SK-N-SH (cell line): Measurements from ENCODE around the gene RAPGEF2. TPM values are rescaled to one million over a fixed set of nuclear protein-coding genes. Genes with fewer than 3 reads are reported as not detected.
A peak's percentile ranks its signal among the peaks of the same experiment; 100 is the strongest.
"Not testable (repeated sequence)": the region's sequence is repeated elsewhere in the genome, so short reads cannot be mapped to it uniquely, and the experiment has no call there.

Experiments used
- CTCF ChIA-PET: fragments of 300-600, 350-600 bp; formaldehyde crosslinking; extraction: SDS; loops from one replicate; lab custom pipeline; 2021; lab: Yijun Ruan, JAX
- POLR2A ChIA-PET: fragments of 350-600 bp; sonication (Branson Sonifier 250); formaldehyde crosslinking; extraction: SDS; loops from one replicate; lab custom pipeline; 2020; ENCODE audit warnings: antibody characterized with exemption, inconsistent platforms; lab: Yijun Ruan, JAX
- DNase-seq: peaks from one replicate; pipeline ENCODE4 v3.0.0; 2012
- H2AFZ ChIP-seq: fragments of 200-600 bp; sonication (generic); 2 replicates; pipeline ENCODE4 v1.8.1; 2016; ENCODE audit warnings: antibody characterized with exemption, mild to moderate bottlenecking, low read depth
- H3F3A ChIP-seq: fragments of 200-600 bp; sonication (generic); replicated peaks from 2 replicates; pipeline ENCODE3; 2016; ENCODE audit warnings: antibody characterized with exemption, mild to moderate bottlenecking; ENCODE audit not compliant: insufficient read depth
- H3K27ac ChIP-seq, 2 experiments: fragments of 200-500 bp in 1 of 2; fragments of 200-600 bp in 1 of 2; sonication (Bioruptor generic) in 1 of 2; sonication (generic), shearing (Covaris generic) in 1 of 2; 2 replicates each; pipeline versions ENCODE4 v1.5.1 to v1.6.1; 2014 to 2016; ENCODE audit warnings: low read depth in 2 of 2, inconsistent platforms in 1 of 2, low read length in 1 of 2, mild to moderate bottlenecking in 1 of 2, mixed read lengths in 1 of 2
- H3K27me3 ChIP-seq: fragments of 200-600 bp; sonication (generic), shearing (Covaris generic); 2 replicates; pipeline ENCODE4 v1.6.1; 2016; ENCODE audit warnings: mixed run types; ENCODE audit not compliant: insufficient read depth
- H3K36me3 ChIP-seq, 2 experiments: fragments of 200-500 bp in 1 of 2; fragments of 200-600 bp in 1 of 2; sonication (Bioruptor generic) in 1 of 2; sonication (generic) in 1 of 2; replicated peaks in 1 of 2; 2 replicates each; pipeline versions ENCODE3 to v1.5.1; 2014 to 2016; ENCODE audit warnings: low read length in 1 of 2, mild to moderate bottlenecking in 1 of 2; ENCODE audit not compliant: insufficient read depth in 2 of 2, control insufficient read depth in 1 of 2
- H3K4me1 ChIP-seq, 2 experiments: fragments of 200-500 bp in 1 of 2; fragments of 200-600 bp in 1 of 2; sonication (Bioruptor generic) in 1 of 2; sonication (generic), shearing (Covaris generic) in 1 of 2; 2 replicates each; pipeline versions ENCODE4 v1.5.1 to v1.6.1; 2014 to 2016; ENCODE audit warnings: low read depth in 1 of 2, low read length in 1 of 2, mixed run types in 1 of 2; ENCODE audit not compliant: insufficient read depth in 2 of 2, control insufficient read depth in 1 of 2
- H3K4me2 ChIP-seq: fragments of 200-600 bp; sonication (generic), shearing (Covaris generic); 2 replicates; pipeline ENCODE4 v1.6.1; 2017; ENCODE audit warnings: mixed run types
- H3K4me3 ChIP-seq, 2 experiments: fragments of 200-500 bp in 1 of 2; fragments of 200-600 bp in 1 of 2; sonication (Bioruptor generic) in 1 of 2; sonication (generic), shearing (Covaris generic) in 1 of 2; 2 replicates each; pipeline versions ENCODE4 v1.5.1 to v1.8.1; 2014 to 2016; ENCODE audit warnings: low read depth in 2 of 2, inconsistent platforms in 1 of 2, low read length in 1 of 2, mild to moderate bottlenecking in 1 of 2, mixed read lengths in 1 of 2, moderate library complexity in 1 of 2
- H3K79me2 ChIP-seq: fragments of 200-600 bp; sonication (generic); 2 replicates; pipeline ENCODE4 v1.8.1; 2017; ENCODE audit warnings: mild to moderate bottlenecking; ENCODE audit not compliant: insufficient read depth
- H3K9ac ChIP-seq: fragments of 200-600 bp; sonication (generic); 2 replicates; pipeline ENCODE4 v1.6.1; 2017; ENCODE audit warnings: mixed run types
- H3K9me2 ChIP-seq: fragments of 200-600 bp; sonication (generic); 2 replicates; pipeline ENCODE4 v1.6.1; 2017; ENCODE audit warnings: mixed run types
- H3K9me3 ChIP-seq: fragments of 200-600 bp; sonication (generic); 2 replicates; pipeline ENCODE4 v1.6.1; 2017; ENCODE audit warnings: mixed run types, mild to moderate bottlenecking, moderate library complexity
- H4K20me1 ChIP-seq: fragments of 200-600 bp; sonication (generic); 2 replicates; pipeline ENCODE4 v1.6.1; 2017; ENCODE audit warnings: mild to moderate bottlenecking, mixed run types; ENCODE audit not compliant: insufficient read depth
- CTCF ChIP-seq: fragments of 200-600 bp; sonication (generic); IDR thresholded peaks from 2 replicates; pipeline ENCODE4 v1.6.1; 2017; ENCODE audit warnings: antibody characterized with exemption, mild to moderate bottlenecking, moderate library complexity
- EZH2phosphoT487 ChIP-seq: fragments of 200-600 bp; sonication (generic); IDR thresholded peaks from 2 replicates; pipeline ENCODE4 v1.6.1; 2017; ENCODE audit warnings: low read depth, mixed run types, mild to moderate bottlenecking, antibody characterized with exemption, moderate library complexity, borderline replicate concordance
- GATA2 ChIP-seq: sonication (generic); formaldehyde crosslinking; IDR thresholded peaks from 2 replicates; pipeline ENCODE4 v1.5.0; 2020; ENCODE audit warnings: mild to moderate bottlenecking, missing genetic modification reagents
- MAX ChIP-seq: IDR thresholded peaks from 2 replicates; pipeline ENCODE4 v1.4.0; 2012; ENCODE audit warnings: low read depth
- NRF1 ChIP-seq: IDR thresholded peaks from 2 replicates; pipeline ENCODE4 v1.6.1; 2012; ENCODE audit warnings: low read depth, mild to moderate bottlenecking, low read length
- RXRA ChIP-seq: IDR thresholded peaks from 2 replicates; pipeline ENCODE4 v1.4.0; 2012; ENCODE audit warnings: low read depth, mild to moderate bottlenecking, borderline replicate concordance
- SIN3A ChIP-seq: IDR thresholded peaks from 2 replicates; pipeline ENCODE4 v1.6.1; 2012; ENCODE audit warnings: low read depth, mild to moderate bottlenecking, low read length, moderate library complexity, borderline replicate concordance
- YY1 ChIP-seq: IDR thresholded peaks from 2 replicates; pipeline ENCODE4 v1.4.0; 2012; ENCODE audit warnings: low read depth, mild to moderate bottlenecking
- WGBS: methylation state at CpG from one replicate; pipeline ENCODE4 v1.1.6; 2017; ENCODE audit warnings: low lambda C conversion rate; 5-methylcytosine and 5-hydroxymethylcytosine counted together
- polyA plus RNA-seq, 3 experiments: library from polyadenylated mRNA; depleted of rRNA; stranded (reverse); fragments of >200 nt; gene quantifications; 2 replicates each; pipeline ENCODE4 v1.2.3, GENCODE V29; 2012
- TF ChIP-seq, protein P1 (sequence below): fragments of 150-350 bp; IDR thresholded peaks from 2 replicates; pipeline ENCODE4 v1.6.1; 2017; ENCODE audit warnings: antibody characterized with exemption, low read length, low read depth, borderline replicate concordance

Gene RAPGEF2
- polyA plus RNA-seq, 1 of the 3 experiments (the other 2 are of a cell fraction) = 19.2 TPM

DNA sequence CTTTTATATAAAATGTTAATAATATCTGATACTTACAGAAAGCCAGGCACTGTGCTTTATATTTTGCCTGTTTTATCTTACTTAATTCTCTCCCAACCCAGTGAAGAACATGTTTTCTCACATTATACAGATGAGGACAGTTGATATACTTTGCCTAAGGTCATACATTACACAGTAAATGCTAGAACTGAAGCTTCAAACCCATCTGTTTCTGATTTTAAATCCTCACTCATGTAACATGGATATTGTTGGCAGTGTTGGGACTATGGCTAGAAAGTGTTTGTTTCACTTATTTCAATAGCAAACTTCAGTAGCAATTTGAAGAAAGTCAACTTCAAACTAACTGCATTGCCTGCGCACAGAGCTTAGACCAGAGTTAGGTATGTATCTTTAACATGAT is 57.4 kb downstream of the RAPGEF2 start (continued):
- TF ChIP-seq CTCF = no peak
- no peak for TF ChIP-seq EZH2phosphoT487
- TF ChIP-seq GATA2 (CRISPR knock-in tag) = peak; percentile 99
- TF ChIP-seq RXRA = no peak
- TF ChIP-seq, protein P1, sequence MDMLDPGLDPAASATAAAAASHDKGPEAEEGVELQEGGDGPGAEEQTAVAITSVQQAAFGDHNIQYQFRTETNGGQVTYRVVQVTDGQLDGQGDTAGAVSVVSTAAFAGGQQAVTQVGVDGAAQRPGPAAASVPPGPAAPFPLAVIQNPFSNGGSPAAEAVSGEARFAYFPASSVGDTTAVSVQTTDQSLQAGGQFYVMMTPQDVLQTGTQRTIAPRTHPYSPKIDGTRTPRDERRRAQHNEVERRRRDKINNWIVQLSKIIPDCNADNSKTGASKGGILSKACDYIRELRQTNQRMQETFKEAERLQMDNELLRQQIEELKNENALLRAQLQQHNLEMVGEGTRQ = no peak
- no peak for TF ChIP-seq NRF1
- TF ChIP-seq YY1 = no peak

GRCh38 chr4:159161436-159161835 is 58.6 kb downstream of the RAPGEF2 start:
- DNase-seq, POLR2A ChIA-PET, H3F3A ChIP-seq, H3K9ac ChIP-seq, H2AFZ ChIP-seq, H3K27me3 ChIP-seq, H3K4me2 ChIP-seq, H3K9me2 ChIP-seq, H3K36me3 ChIP-seq, H3K27ac ChIP-seq, H3K9me3 ChIP-seq, H3K4me3 ChIP-seq: not testable (repeated sequence)
- Histone ChIP-seq H4K20me1 (peaks cover 52% of the 10 kb centered on the region), H3K79me2 (peaks cover 91% of the 10 kb centered on the region), H3K4me1 (peaks cover 14 to 19% of the 10 kb centered on the region in 2 experiments; a peak in 3 of 4 replicates)
- 94% methylated on average over 3 of the region's 3 CpGs for WGBS
- CTCF ChIA-PET = interaction anchor here (1.0 to 1.6 kb wide), 3 partner anchors 12 to 312 kb away, joined by 3 to 4 read pairs (median 3); no protein-coding TSS in a partner anchor

- H3K27me3 ChIP-seq = no peaks in the 10 kb centered on the region
- H3K79me2 ChIP-seq = peaks cover 91% of the 10 kb centered on the region
- no peak overlapping the region for H3K9ac ChIP-seq
- 97% methylated on average over 1 of the region's 1 CpG for WGBS
- H2AFZ ChIP-seq = no peak overlapping the region
- H3F3A ChIP-seq = peaks cover 4% of the 10 kb centered on the region
- DNase-seq = no peak
- H3K4me3 ChIP-seq = no peak overlapping the region
- ChIA-PET POLR2A (no interaction called here), CTCF (no interaction called here)
- peaks cover 14 to 19% of the 10 kb centered on the region in 2 experiments; a peak in 3 of 4 replicates for H3K4me1 ChIP-seq
- no peaks in the 10 kb centered on the region for H3K9me3 ChIP-seq
- no peaks in the 10 kb centered on the region for H3K9me2 ChIP-seq
- no peak overlapping the region for H3K4me2 ChIP-seq
- TF ChIP-seq, protein P1 = no peak
- TF ChIP-seq MAX = no peak
- 0 out of 2 replicates have a peak, but pooled peaks have one; percentile 28 for TF ChIP-seq GATA2 (CRISPR knock-in tag)
- no peak for TF ChIP-seq SIN3A
- H3K27ac ChIP-seq = no peak overlapping the region
- peaks cover 41% of the 10 kb centered on the region for H4K20me1 ChIP-seq
- no peaks in the 10 kb centered on the region for H3K36me3 ChIP-seq
Observed at GRCh38 chr4:159162576-159162975, 59.7 kb downstream of the RAPGEF2 start.
